AG09319 (cell line): Measurements from ENCODE around the gene ERCC1.

Experiments used
- DNase-seq: peaks from one replicate; pipeline ENCODE4 v3.0.0-alpha.2; 2010; ENCODE audit warnings: low read depth; ENCODE audit errors: extremely low read depth
- TF ChIP-seq, protein P1 (sequence below): IDR thresholded peaks from 2 replicates; pipeline ENCODE4 v1.5.1; 2011; ENCODE audit warnings: low read depth, mild to moderate bottlenecking, inconsistent platforms, low read length, moderate library complexity

The ERCC1 gene

DNA sequence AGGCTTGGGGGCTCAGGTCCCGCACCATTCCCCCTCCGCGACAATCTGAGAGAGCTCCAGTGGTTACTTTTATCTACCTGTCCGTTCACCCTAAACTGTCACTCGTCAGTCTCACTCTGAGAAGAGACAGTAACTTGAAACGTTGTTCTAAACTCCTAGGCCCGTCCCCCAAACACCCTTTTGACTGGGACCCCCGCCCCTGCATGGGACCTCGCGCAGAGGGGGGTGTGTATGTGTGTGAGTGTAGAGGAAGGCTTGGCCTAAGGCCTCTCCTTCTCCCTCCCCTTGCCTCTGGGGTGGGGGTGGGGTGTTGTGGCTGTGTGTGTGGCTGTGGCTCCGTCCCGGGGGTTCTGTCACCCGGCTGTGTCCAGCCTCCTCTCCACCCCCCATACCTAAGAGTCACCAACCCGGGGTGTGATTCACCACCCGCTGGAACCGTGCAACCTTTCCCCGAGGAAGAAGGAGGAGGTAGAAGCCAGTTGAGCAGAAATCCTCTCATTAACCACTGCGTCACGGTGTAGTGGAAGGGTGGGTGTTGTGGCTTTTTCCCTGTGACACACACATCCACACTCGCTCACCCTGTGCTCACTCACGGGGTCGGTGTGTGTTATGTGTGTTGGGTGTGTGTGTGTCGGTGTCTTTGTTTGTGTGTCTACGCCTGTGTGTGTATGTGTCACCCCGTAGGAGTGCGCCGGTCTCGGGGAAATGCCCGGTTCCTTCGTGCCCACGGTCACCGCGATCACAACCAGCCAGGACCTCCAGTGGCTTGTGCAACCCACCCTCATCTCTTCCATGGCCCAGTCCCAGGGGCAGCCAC, 46.4 kb upstream of the ERCC1 start:
- TF ChIP-seq, protein P1, sequence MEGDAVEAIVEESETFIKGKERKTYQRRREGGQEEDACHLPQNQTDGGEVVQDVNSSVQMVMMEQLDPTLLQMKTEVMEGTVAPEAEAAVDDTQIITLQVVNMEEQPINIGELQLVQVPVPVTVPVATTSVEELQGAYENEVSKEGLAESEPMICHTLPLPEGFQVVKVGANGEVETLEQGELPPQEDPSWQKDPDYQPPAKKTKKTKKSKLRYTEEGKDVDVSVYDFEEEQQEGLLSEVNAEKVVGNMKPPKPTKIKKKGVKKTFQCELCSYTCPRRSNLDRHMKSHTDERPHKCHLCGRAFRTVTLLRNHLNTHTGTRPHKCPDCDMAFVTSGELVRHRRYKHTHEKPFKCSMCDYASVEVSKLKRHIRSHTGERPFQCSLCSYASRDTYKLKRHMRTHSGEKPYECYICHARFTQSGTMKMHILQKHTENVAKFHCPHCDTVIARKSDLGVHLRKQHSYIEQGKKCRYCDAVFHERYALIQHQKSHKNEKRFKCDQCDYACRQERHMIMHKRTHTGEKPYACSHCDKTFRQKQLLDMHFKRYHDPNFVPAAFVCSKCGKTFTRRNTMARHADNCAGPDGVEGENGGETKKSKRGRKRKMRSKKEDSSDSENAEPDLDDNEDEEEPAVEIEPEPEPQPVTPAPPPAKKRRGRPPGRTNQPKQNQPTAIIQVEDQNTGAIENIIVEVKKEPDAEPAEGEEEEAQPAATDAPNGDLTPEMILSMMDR, result no peak
- peak; percentile 41 for DNase-seq

DNA sequence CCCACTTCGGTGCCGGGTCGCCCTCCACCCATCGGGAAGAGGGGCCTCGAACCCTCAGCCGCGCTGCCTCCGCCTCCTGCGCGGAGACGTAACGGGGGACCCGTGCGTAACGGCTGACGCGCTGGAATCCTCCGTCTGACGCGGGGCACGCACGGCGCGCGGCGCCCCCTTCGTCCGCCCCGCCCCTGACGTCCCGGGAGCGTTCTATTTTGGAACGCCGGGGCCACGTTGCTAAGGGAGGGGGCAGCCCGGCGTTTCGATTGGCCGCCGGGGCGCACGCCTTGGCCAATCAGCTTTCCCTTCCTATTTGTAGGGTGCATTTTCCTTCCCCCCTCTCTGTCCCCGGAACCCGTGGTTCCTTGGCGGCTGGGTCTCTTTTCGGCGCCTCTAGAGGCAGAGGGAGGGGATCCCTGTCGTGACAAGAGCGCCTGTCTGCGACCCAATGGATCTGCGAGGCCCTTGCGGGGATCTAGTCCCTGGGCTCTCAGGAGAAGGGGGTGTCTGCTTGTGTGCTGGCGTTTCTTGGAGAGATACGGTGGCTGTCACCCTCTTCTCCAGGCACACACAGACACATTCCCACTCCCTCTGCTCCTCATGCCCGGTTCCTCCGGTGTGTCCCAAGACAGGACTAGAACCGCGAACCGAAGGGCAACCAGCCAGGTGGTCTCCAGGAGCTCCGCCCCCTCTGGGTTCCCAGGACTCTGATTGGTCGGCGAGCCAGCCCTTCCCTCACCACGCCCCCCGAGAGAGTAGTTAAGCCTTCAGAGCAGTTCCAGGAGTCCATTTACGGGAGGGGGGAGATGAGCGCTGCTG, 45.6 kb upstream of the ERCC1 start:
- peak; percentile 89 for DNase-seq
- TF ChIP-seq, protein P1, result no peak

GRCh38 chr19:45468803-45469131, 45.0 kb upstream of the ERCC1 start:
- TF ChIP-seq, protein P1, result no peak
- no peak for DNase-seq

DNA sequence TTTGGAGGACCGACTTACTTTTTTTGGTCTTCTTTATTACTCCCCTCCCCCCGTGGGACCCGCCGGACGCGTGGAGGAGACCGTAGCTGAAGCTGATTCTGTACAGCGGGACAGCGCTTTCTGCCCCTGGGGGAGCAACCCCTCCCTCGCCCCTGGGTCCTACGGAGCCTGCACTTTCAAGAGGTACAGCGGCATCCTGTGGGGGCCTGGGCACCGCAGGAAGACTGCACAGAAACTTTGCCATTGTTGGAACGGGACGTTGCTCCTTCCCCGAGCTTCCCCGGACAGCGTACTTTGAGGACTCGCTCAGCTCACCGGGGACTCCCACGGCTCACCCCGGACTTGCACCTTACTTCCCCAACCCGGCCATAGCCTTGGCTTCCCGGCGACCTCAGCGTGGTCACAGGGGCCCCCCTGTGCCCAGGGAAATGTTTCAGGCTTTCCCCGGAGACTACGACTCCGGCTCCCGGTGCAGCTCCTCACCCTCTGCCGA, 44.5 kb upstream of the ERCC1 start:
- TF ChIP-seq, protein P1, result no peak
- DNase-seq, result no peak

DNA sequence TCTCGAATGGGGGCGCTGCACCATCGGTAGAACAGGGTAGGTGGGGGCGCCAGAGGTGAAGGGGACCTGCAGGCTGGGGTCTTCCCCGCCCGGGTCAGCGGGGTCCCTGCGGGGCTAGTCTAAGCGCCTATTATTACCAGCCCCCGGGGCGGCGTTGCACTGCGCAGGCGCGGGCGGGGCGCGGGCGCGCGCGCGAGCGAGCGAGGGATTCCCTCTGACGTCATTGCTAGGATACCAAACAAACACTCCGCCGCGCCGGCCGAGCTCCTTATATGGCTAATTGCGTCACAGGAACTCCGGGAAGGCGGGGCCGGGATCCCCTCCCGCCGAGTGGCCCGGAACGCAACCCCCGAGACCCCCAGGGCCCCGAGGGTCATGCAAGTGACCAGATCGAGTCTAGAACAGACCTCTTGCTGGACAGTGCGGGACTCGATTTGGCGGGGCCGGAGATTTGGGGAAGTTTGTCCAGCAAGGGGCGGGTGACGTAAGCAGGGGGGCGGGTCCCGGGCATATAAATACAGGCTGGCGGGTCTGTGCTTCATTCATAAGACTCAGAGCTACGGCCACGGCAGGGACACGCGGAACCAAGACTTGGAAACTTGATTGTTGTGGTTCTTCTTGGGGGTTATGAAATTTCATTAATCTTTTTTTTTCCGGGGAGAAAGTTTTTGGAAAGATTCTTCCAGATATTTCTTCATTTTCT, 43.9 kb upstream of the ERCC1 start, which contains the start of gene FOSB:
TSS of gene FOSB (plus strand) at position 541 of the 703 bp plus-strand sequence. CDS start 591 bp downstream, outside the sequence.
- DNase-seq, result peak; percentile 93
- TF ChIP-seq, protein P1, result no peak; the same call in 1 of the 2 replicates

GRCh38 chr19:45467115-45467455, 43.4 kb upstream of the ERCC1 start:
- TF ChIP-seq, protein P1, result no peak
- no peak for DNase-seq
